K562 (cell line): Measurements from ENCODE around the gene LMBRD1. TPM values are rescaled to one million over a fixed set of nuclear protein-coding genes. Genes with fewer than 3 reads are reported as not detected.

Source experiments
- ATAC-seq: fragments of 200-7000 bp; cut with Tn5 transposase; 3 replicates; pipeline ENCODE4 v1.9.1; 2020; ENCODE audit warnings: moderate library complexity
- BruUV-seq: library from RNA; stranded (reverse); fragments of 400-500 nt; replicated peaks from 2 replicates; lab custom pipeline; 2021; lab: Mats Ljungman, UMichigan
- CTCF ChIA-PET: fragments of 300-600 bp; formaldehyde crosslinking; extraction: SDS; loops from one replicate; lab custom pipeline; 2021; ENCODE audit warnings: low intra/inter-chr PET ratio; lab: Yijun Ruan, JAX
- POLR2A ChIA-PET: fragments of 300-600, 350-650 bp; sonication (Branson Sonifier 250); formaldehyde crosslinking; extraction: SDS; loops from one replicate; lab custom pipeline; 2021; ENCODE audit warnings: antibody characterized with exemption, inconsistent platforms; lab: Yijun Ruan, JAX
- DNase-seq, 4 experiments: peaks; one replicate each; pipeline versions ENCODE4 v3.0.0 to v3.0.0-alpha.2; 2011 to 2018; ENCODE audit warnings: low spot score in 3 of 4, mixed read lengths in 3 of 4; ENCODE audit errors: extremely low read depth in 1 of 4
- FAIRE-seq: peaks from 2 replicates; lab custom pipeline; 2011; peaks lifted over from hg19 to GRCh38; lab: Jason Lieb, UNC
- H2AFZ ChIP-seq: 2 replicates; pipeline ENCODE4 v1.6.0; 2011; ENCODE audit warnings: low read depth, low read length, control low read depth, inconsistent platforms
- H3K27ac ChIP-seq: fragments of 200-600 bp; 3 replicates; pipeline ENCODE4 v1.8.0; 2011; ENCODE audit warnings: low read depth, mild to moderate bottlenecking, control low read depth, inconsistent platforms, low read length, moderate library complexity, mixed read lengths; ENCODE audit errors: extremely low read depth
- H3K27me3 ChIP-seq, 2 experiments: fragments of 300-600 bp in 1 of 2; 2 replicates in 1 of 2; 3 replicates in 1 of 2; pipeline versions ENCODE4 v1.6.0 to v1.8.0; 2011; ENCODE audit warnings: inconsistent platforms in 2 of 2, low read length in 2 of 2, mild to moderate bottlenecking in 1 of 2, mixed read lengths in 1 of 2, moderate library complexity in 1 of 2; ENCODE audit not compliant: control insufficient read depth in 2 of 2, insufficient read depth in 2 of 2
- H3K36me3 ChIP-seq: fragments of 300-600 bp; 3 replicates; pipeline ENCODE4 v1.8.0; 2011; ENCODE audit warnings: mild to moderate bottlenecking, low read length, inconsistent platforms; ENCODE audit not compliant: control insufficient read depth, insufficient read depth
- H3K4me1 ChIP-seq, 2 experiments: fragments of 200-600 bp in 1 of 2; replicated peaks in 1 of 2; 2 replicates in 1 of 2; 3 replicates in 1 of 2; pipeline versions ENCODE4 v1.5.1 to v1.8.0; 2011; ENCODE audit warnings: inconsistent platforms in 2 of 2, low read length in 2 of 2, mild to moderate bottlenecking in 1 of 2, mixed read lengths in 1 of 2, moderate library complexity in 1 of 2; ENCODE audit not compliant: control insufficient read depth in 2 of 2, insufficient read depth in 2 of 2
- H3K4me2 ChIP-seq: 2 replicates; pipeline ENCODE4 v1.6.1; 2011; ENCODE audit warnings: low read length, control low read depth, inconsistent platforms, mixed read lengths; ENCODE audit not compliant: insufficient read depth
- H3K4me3 ChIP-seq: fragments of 200-600 bp; sonication (generic), shearing (Covaris generic); 2 replicates; pipeline ENCODE4 v1.5.1; 2016; ENCODE audit warnings: control low read depth, inconsistent platforms
- H3K79me2 ChIP-seq: fragments of 200-600 bp; 3 replicates; pipeline ENCODE4 v1.8.0; 2011; ENCODE audit warnings: low read length, inconsistent platforms; ENCODE audit not compliant: control insufficient read depth, insufficient read depth
- H3K9ac ChIP-seq, 2 experiments: 2 replicates each; pipeline versions ENCODE4 v1.6.0 to v1.6.1; 2011; ENCODE audit warnings: low read depth in 2 of 2, low read length in 2 of 2, control low read depth in 1 of 2, inconsistent platforms in 1 of 2, mild to moderate bottlenecking in 1 of 2, mixed read lengths in 1 of 2; ENCODE audit not compliant: insufficient read depth in 1 of 2
- H3K9me1 ChIP-seq: one replicate; pipeline ENCODE4 v1.6.0; 2011; ENCODE audit warnings: inconsistent platforms, mild to moderate bottlenecking, low read length, moderate library complexity; ENCODE audit not compliant: control insufficient read depth, insufficient read depth
- H3K9me3 ChIP-seq: replicated peaks from 2 replicates; pipeline ENCODE4 v1.5.1; 2011; ENCODE audit warnings: low read depth, low read length, inconsistent platforms; ENCODE audit not compliant: control insufficient read depth, insufficient read depth
- H4K20me1 ChIP-seq: replicated peaks from 2 replicates; pipeline ENCODE4 v1.6.1; 2011; ENCODE audit warnings: low read length, inconsistent platforms, mixed read lengths; ENCODE audit not compliant: control insufficient read depth, insufficient read depth
- CBFA2T2 ChIP-seq: fragments of 450-650 bp; conservative IDR thresholded peaks from 2 replicates; pipeline ENCODE4 v1.6.1; 2017; ENCODE audit warnings: mild to moderate bottlenecking
- CC2D1A ChIP-seq: fragments of 450-650 bp; IDR thresholded peaks from 2 replicates; pipeline ENCODE4 v1.6.1; 2017; ENCODE audit warnings: mild to moderate bottlenecking
- CSDE1 ChIP-seq, 2 experiments: fragments of 450-650 bp; IDR thresholded peaks; 2 replicates each; pipeline ENCODE4 v1.6.1; 2016; ENCODE audit warnings: mild to moderate bottlenecking in 1 of 2
- CXXC5 ChIP-seq: fragments of 250-450 bp; sonication (Bioruptor Pico); IDR thresholded peaks from 2 replicates; pipeline ENCODE4 v1.8.0; 2022; ENCODE audit warnings: inconsistent platforms, mild to moderate bottlenecking, moderate library complexity
- DMBX1 ChIP-seq: fragments of 250-450 bp; sonication (Bioruptor Pico); IDR thresholded peaks from 2 replicates; pipeline ENCODE4 v1.8.0; 2022; ENCODE audit warnings: inconsistent platforms, mild to moderate bottlenecking, moderate library complexity, borderline replicate concordance
- GATAD2B ChIP-seq: fragments of 450-650 bp; IDR thresholded peaks from 2 replicates; pipeline ENCODE4 v1.6.1; 2017; ENCODE audit warnings: mild to moderate bottlenecking, borderline replicate concordance
- LEF1 ChIP-seq: fragments of 450-650 bp; IDR thresholded peaks from 2 replicates; pipeline ENCODE4 v1.6.1; 2016; ENCODE audit warnings: mild to moderate bottlenecking
- NFIC ChIP-seq: fragments of 450-650 bp; IDR thresholded peaks from 2 replicates; pipeline ENCODE4 v1.6.1; 2017; ENCODE audit warnings: mild to moderate bottlenecking, inconsistent platforms
- PML ChIP-seq: IDR thresholded peaks from 2 replicates; pipeline ENCODE4 v1.6.1; 2012; ENCODE audit warnings: low read length, inconsistent platforms
- POLR2AphosphoS5 ChIP-seq: IDR thresholded peaks from 2 replicates; pipeline ENCODE4 v1.6.1; 2011; ENCODE audit warnings: mild to moderate bottlenecking, low read depth, low read length, moderate library complexity; ENCODE audit not compliant: control insufficient read depth, insufficient read depth
- RBM14 ChIP-seq: fragments of 200-400 bp; formaldehyde crosslinking; IDR thresholded peaks from 2 replicates; pipeline ENCODE4 v1.6.1; 2018; ENCODE audit warnings: low read depth, mild to moderate bottlenecking, low read length, moderate library complexity, borderline replicate concordance; ENCODE audit not compliant: insufficient read depth
- TAL1 ChIP-seq: fragments of 450-650 bp; IDR thresholded peaks from 2 replicates; pipeline ENCODE4 v1.6.1; 2016; ENCODE audit warnings: mild to moderate bottlenecking
- TFE3 ChIP-seq: fragments of 450-650 bp; formaldehyde crosslinking; IDR thresholded peaks from 2 replicates; pipeline ENCODE4 v1.4.0; 2020; ENCODE audit warnings: mild to moderate bottlenecking, mixed read lengths
- UBTF ChIP-seq, 2 experiments: IDR thresholded peaks; 2 replicates each; pipeline ENCODE4 v1.6.1; 2012; ENCODE audit warnings: improper control_type of control experiment in 2 of 2, low read depth in 2 of 2, low read length in 2 of 2, borderline replicate concordance in 1 of 2
- ZBED1 ChIP-seq: IDR thresholded peaks from 2 replicates; pipeline ENCODE4 v1.6.1; 2014
- ZKSCAN8 ChIP-seq: fragments of 200-800 bp; sonication (Bioruptor generic); IDR thresholded peaks from 2 replicates; pipeline ENCODE4 v1.6.1; 2016; ENCODE audit warnings: missing genetic modification characterization, missing compliant biosample characterization
- ZNF395 ChIP-seq: fragments of 200-800 bp; sonication (Bioruptor generic); IDR thresholded peaks from 2 replicates; pipeline ENCODE4 v1.6.1; 2017; ENCODE audit warnings: missing genetic modification characterization, missing compliant biosample characterization
- WGBS: fragments of 100-300 bp; shearing (Covaris generic); methylation state at CpG from one replicate; pipeline ENCODE4 v1.1.6; 2016; ENCODE audit warnings: low coverage, mixed read lengths; ENCODE audit not compliant: insufficient coverage; ENCODE audit errors: missing lambda C conversion rate; 5-methylcytosine and 5-hydroxymethylcytosine counted together
- in situ Hi-C: fragments of 300-500 bp; cut with MboI; formaldehyde crosslinking; loops from 4 replicates; pipeline ENCODE4 v1.15.0; 2018; ENCODE audit warnings: inconsistent platforms, mixed read lengths
- intact Hi-C: fragments of 100-400 bp; cut with micrococcal nuclease; formaldehyde crosslinking; loops from 2 replicates; pipeline ENCODE4 v1.14.2; 2022
- polyA plus RNA-seq, 8 experiments: library from polyadenylated mRNA; depleted of rRNA in 4 of 8; stranded (reverse) in 5 of 8; unstranded in 3 of 8; fragments of >200 nt; fragmentation: Nextera tagmentation in 2 of 8; fragmentation: Illumina TruSeq in 1 of 8; extraction: Ambion mirVana in 2 of 8; extraction: Trizol in 1 of 8; gene quantifications; 2 replicates each; pipeline versions ENCODE4 v1.2.1 to v1.2.3, GENCODE V29; 2011 to 2014; ENCODE audit warnings: inconsistent platforms in 1 of 8, missing spikeins in 1 of 8
- total RNA-seq, 7 experiments: library from RNA; depleted of rRNA in 6 of 7; stranded (reverse); fragments of >200 nt in 6 of 7; fragmentation: Illumina TruSeq in 2 of 7; extraction: Trizol in 2 of 7; gene quantifications; 2 replicates each; pipeline versions ENCODE4 v1.2.1 to v1.2.3, GENCODE V29; 2011 to 2021; ENCODE audit warnings: low replicate concordance in 1 of 7

The LMBRD1 gene
- total and polyA plus RNA-seq, 9 of the 15 experiments (the other 6 are each of a cell fraction or from before 2014, with no cell fraction given): 14.0 to 85.2 (median 26.5) TPM

DNA sequence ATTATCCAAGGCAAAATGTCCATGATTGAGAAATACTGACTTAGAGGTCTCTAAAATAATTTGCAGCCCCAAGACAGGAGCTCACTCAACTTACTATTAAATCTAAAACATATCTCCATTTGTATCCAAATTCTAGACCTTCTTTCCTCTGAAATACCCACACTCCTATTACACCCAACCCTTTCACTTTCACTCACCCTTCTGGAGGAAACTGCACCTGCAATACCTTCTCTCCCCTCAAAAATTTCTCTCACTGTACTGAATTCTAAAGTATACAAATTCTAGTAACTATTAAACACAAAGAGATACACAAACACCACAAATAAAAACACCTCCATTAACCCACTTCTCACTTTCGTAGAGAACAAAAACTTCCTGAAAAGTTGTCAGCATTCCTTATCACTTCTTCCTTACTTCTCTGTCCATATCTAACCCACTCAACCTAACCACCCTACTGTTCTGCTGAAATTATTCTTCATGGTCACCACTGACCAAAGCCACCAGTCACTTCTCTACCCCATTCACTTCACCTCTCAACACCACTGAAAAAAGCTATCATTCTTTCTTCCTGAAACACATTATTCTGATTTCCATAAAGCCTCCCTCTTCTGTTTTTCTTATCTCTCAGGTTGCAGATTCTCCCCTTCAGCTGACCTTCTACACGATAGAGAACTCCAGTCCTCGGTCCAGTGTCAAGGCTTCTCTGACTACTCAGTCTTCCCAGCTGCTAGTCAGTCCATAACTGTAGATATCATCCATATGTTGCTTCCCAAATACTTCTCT, 12.0 kb downstream of the LMBRD1 start:
- peak in 3 of 4 experiments; percentile 14 to 76 (median 59) for DNase-seq
- WGBS: 0% methylated on average over 3 of the region's 3 CpGs
- peak overlapping the region; percentile 20; the same call in 2 of the 3 replicates for H3K27ac ChIP-seq
- no peaks in the 10 kb centered on the region for H3K9me1 ChIP-seq
- H3K4me3 ChIP-seq: no peak overlapping the region
- H3K79me2 ChIP-seq: peaks cover 47% of the 10 kb centered on the region
- no TSS peak for BruUV-seq
- peaks cover 18% of the 10 kb centered on the region for H3K36me3 ChIP-seq
- intact Hi-C loops (no loop called here), in situ Hi-C loops (no loop called here)
- no peak overlapping the region; a peak in 1 of 4 replicates for H3K9ac ChIP-seq
- no peaks in the 10 kb centered on the region for H4K20me1 ChIP-seq
- CTCF ChIA-PET: no interaction called here
- FAIRE-seq: peak; percentile 76
- no peak overlapping the region for H2AFZ ChIP-seq
- no peaks in the 10 kb centered on the region for H3K27me3 ChIP-seq
- H3K9me3 ChIP-seq: no peaks in the 10 kb centered on the region
- ATAC-seq: peak; percentile 90
- H3K4me2 ChIP-seq: peak overlapping the region; percentile 60
- POLR2A ChIA-PET: interaction anchor here (0.6 to 1.3 kb wide), 3 partner anchors 12 to 305 kb away, joined by 3 read pairs; partner anchors contain the start of gene LMBRD1
- H3K4me1 ChIP-seq: peaks cover 0 to 13% of the 10 kb centered on the region in 2 experiments; a peak in 3 of 5 replicates
- peak; percentile 49; the same call in 1 of the 2 replicates for TF ChIP-seq LEF1
- peak; percentile 80 for TF ChIP-seq CBFA2T2
- no peak for TF ChIP-seq ZKSCAN8
- no peak for TF ChIP-seq RBM14
- TF ChIP-seq ZNF395: peak; percentile 29; the same call in 1 of the 2 replicates
- 0 out of 2 replicates have a peak, but pooled peaks have one; percentile 41 for TF ChIP-seq ZBED1
- peak; percentile 51; the same call in 1 of the 2 replicates for TF ChIP-seq CC2D1A
- peak; percentile 83 for TF ChIP-seq TAL1
- TF ChIP-seq UBTF (IDR thresholded peaks at IDR 0.05; ENCODE audit: borderline replicate concordance in 1 of 2, low read depth in 2 of 2, low read length in 2 of 2): no peak
- no peak for TF ChIP-seq CSDE1 (IDR thresholded peaks at IDR 0.05)
- peak; percentile 53 for TF ChIP-seq NFIC
- TF ChIP-seq DMBX1: peak; percentile 20; the same call in 1 of the 2 replicates
- peak; percentile 39; the same call in 1 of the 2 replicates for TF ChIP-seq POLR2AphosphoS5
- TF ChIP-seq GATAD2B: no peak
- no peak for TF ChIP-seq TFE3
- TF ChIP-seq CXXC5: peak; percentile 42
- TF ChIP-seq PML: peak; percentile 42; the same call in 1 of the 2 replicates
